GM23338 (cell line): Measurements from ENCODE around the gene TRUB2.

Experiments used
- CREB1 ChIP-seq: fragments of 250-450 bp; sonication (Bioruptor Pico); IDR thresholded peaks from 2 replicates; pipeline ENCODE4 v1.5.0; 2020; ENCODE audit warnings: low read depth, mild to moderate bottlenecking, moderate library complexity
- CTCF ChIP-seq, 2 experiments: fragments of 200-600 bp in 1 of 2; sonication (generic) in 1 of 2; conservative IDR thresholded peaks; 2 replicates each; pipeline versions ENCODE4 v1.5.1 to v1.6.1; 2016 to 2017; ENCODE audit warnings: antibody characterized with exemption in 2 of 2, low read depth in 2 of 2, mild to moderate bottlenecking in 2 of 2, moderate library complexity in 1 of 2
- EZH2 ChIP-seq: fragments of 200-600 bp; sonication (generic); IDR thresholded peaks from one replicate; pipeline ENCODE4 v1.8.0; 2017; ENCODE audit warnings: antibody characterized with exemption, mild to moderate bottlenecking, low read depth; ENCODE audit not compliant: unreplicated experiment
- EZH2phosphoT487 ChIP-seq: fragments of 200-600 bp; sonication (generic); IDR thresholded peaks from one replicate; pipeline ENCODE4 v1.8.1; 2018; ENCODE audit warnings: antibody characterized with exemption; ENCODE audit not compliant: unreplicated experiment
- NANOG ChIP-seq: IDR thresholded peaks from 2 replicates; pipeline ENCODE4 v1.6.1; 2016; ENCODE audit warnings: antibody characterized with exemption, borderline replicate concordance
- POLR2AphosphoS5 ChIP-seq: IDR thresholded peaks from 2 replicates; pipeline ENCODE4 v1.6.1; 2016; ENCODE audit warnings: antibody characterized with exemption, low read depth
- ZNF114 ChIP-seq: fragments of 250-450 bp; sonication (Bioruptor Pico); IDR thresholded peaks from 2 replicates; pipeline ENCODE4 v1.5.0; 2020; ENCODE audit warnings: mild to moderate bottlenecking, moderate library complexity
- TF ChIP-seq, protein P1 (sequence below): IDR thresholded peaks from one replicate; pipeline ENCODE4 v1.6.1; 2018; ENCODE audit warnings: antibody characterized with exemption; ENCODE audit not compliant: unreplicated experiment

- TF ChIP-seq CTCF (conservative IDR thresholded peaks at IDR 0.05; ENCODE audit: low read depth in 2 of 2) (no peak), POLR2AphosphoS5 (no peak), EZH2 (no peak), CREB1 (no peak), ZNF114 (CRISPR knock-in tag) (no peak), NANOG (no peak), EZH2phosphoT487 (no peak)
- TF ChIP-seq, protein P1, sequence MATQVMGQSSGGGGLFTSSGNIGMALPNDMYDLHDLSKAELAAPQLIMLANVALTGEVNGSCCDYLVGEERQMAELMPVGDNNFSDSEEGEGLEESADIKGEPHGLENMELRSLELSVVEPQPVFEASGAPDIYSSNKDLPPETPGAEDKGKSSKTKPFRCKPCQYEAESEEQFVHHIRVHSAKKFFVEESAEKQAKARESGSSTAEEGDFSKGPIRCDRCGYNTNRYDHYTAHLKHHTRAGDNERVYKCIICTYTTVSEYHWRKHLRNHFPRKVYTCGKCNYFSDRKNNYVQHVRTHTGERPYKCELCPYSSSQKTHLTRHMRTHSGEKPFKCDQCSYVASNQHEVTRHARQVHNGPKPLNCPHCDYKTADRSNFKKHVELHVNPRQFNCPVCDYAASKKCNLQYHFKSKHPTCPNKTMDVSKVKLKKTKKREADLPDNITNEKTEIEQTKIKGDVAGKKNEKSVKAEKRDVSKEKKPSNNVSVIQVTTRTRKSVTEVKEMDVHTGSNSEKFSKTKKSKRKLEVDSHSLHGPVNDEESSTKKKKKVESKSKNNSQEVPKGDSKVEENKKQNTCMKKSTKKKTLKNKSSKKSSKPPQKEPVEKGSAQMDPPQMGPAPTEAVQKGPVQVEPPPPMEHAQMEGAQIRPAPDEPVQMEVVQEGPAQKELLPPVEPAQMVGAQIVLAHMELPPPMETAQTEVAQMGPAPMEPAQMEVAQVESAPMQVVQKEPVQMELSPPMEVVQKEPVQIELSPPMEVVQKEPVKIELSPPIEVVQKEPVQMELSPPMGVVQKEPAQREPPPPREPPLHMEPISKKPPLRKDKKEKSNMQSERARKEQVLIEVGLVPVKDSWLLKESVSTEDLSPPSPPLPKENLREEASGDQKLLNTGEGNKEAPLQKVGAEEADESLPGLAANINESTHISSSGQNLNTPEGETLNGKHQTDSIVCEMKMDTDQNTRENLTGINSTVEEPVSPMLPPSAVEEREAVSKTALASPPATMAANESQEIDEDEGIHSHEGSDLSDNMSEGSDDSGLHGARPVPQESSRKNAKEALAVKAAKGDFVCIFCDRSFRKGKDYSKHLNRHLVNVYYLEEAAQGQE, result no peak
Observed at GRCh38 chr9:128335161-128335560, 12.9 kb upstream of the TRUB2 start.
